ENCODE data around the gene ZNF582. TPM values are rescaled to one million over a fixed set of nuclear protein-coding genes. Genes with fewer than 3 reads are reported as not detected.

ZNF582 gene
- total and polyA plus RNA-seq, 2 donors (not counting 1 experiment from before 2014, with no cell fraction given), result 4.8 to 10.0 TPM

DNA sequence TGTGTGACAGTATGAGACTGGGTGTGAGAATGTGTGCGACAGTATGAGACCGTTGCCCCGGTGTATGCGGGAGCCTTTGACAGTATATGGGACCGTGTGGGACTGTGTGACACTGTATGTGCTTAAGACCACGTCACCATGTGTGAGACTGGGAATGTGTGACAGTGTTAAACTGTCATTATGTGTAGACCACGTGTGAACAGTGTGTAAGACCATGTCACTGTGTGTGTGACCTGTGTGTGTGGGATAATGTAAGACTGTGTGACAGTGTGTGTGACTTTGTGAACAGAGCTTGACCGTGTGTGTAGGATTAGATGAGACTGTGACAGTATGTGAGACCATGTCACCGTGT, 11.3 kb upstream of the ZNF582 start:
- ChIA-PET POLR2A (interaction anchor here (1.6 to 1.8 kb wide), 2 partner anchors 11 to 90 kb away, joined by 6 read pairs; partner anchors contain the start of genes ZNF582 and ZSCAN5A), CTCF (no interaction called here)
- H2AFZ ChIP-seq (ENCODE audit: insufficient read depth, low read depth, low read length, poor library complexity, severe bottlenecking), result peak overlapping the region; percentile 97
- peak overlapping the region; percentile 92 for H3K4me3 Mint-ChIP-seq
- H3K79me2 ChIP-seq (ENCODE audit: control insufficient read depth, insufficient read depth, low read length), result peaks cover 31% of the 10 kb centered on the region
- peaks cover 14 to 19% of the 10 kb centered on the region in 2 donors for H3K4me1 ChIP-seq (ENCODE audit: control insufficient read depth in 2 of 2, insufficient read depth in 2 of 2, low read length in 2 of 2)
- no peaks in the 10 kb centered on the region for H3K27me3 Mint-ChIP-seq
- H3K9ac ChIP-seq (ENCODE audit: low read length), result peak overlapping the region; percentile 85
- WGBS (ENCODE audit: insufficient coverage), result 81% methylated on average over 9 of the region's 9 CpGs
- peak overlapping the region; percentile 75 to 97 (median 84) for H3K4me3 ChIP-seq (ENCODE audit: control extremely low read depth in 1 of 5, extremely low read depth in 1 of 5, insufficient read depth in 1 of 5, low read depth in 2 of 5, low read length in 4 of 5)
- no peaks in the 10 kb centered on the region for H4K20me1 ChIP-seq (ENCODE audit: control insufficient read depth, insufficient read depth, low read length, poor library complexity, severe bottlenecking)
- no peaks in the 10 kb centered on the region for H3K27me3 ChIP-seq (replicated peaks in 1 of 4; ENCODE audit: control extremely low read depth in 1 of 4, control insufficient read depth in 3 of 4, insufficient read depth in 4 of 4, low read length in 3 of 4)
- peaks cover 17 to 35% (median 28%) of the 10 kb centered on the region in 3 donors for H3K9me3 ChIP-seq (ENCODE audit: control extremely low read depth in 1 of 3, control insufficient read depth in 2 of 3, insufficient read depth in 1 of 3, low read length in 2 of 3)
- H3K4me1 Mint-ChIP-seq, result peaks cover 24% of the 10 kb centered on the region
- intact Hi-C loops (cut with micrococcal nuclease), result loop anchor here (1.0 to 5.0 kb wide), 8 partner anchors 11 to 788 kb away; partner anchors contain the start of genes ZNF264, ZNF470, ZNF471 and ZNF582
- peak overlapping the region; percentile 92 for H3K27ac Mint-ChIP-seq
- peak overlapping the region; percentile 81 for H3K4me2 ChIP-seq (replicated peaks; ENCODE audit: low read depth, low read length, poor library complexity, severe bottlenecking)
- peak overlapping the region; percentile 90 to 92 for H3K27ac ChIP-seq (ENCODE audit: low read length in 2 of 2)
- ATAC-seq (ENCODE audit: low read depth) (no peak), DNase-seq (no peak)
- peaks cover 13 to 28% of the 10 kb centered on the region in 2 experiments for H3K36me3 ChIP-seq (replicated peaks in 1 of 2; ENCODE audit: control extremely low read depth in 1 of 2, control insufficient read depth in 1 of 2, extremely low read depth in 1 of 2, insufficient read depth in 2 of 2, low read length in 1 of 2)
- peaks cover 27% of the 10 kb centered on the region for H3K9me3 Mint-ChIP-seq (ENCODE audit: insufficient read depth)
- TF ChIP-seq CTCF (IDR thresholded peaks at IDR 0.05), result no peak
- no peak for TF ChIP-seq EZH2 (IDR thresholded peaks at IDR 0.05; ENCODE audit: borderline replicate concordance, insufficient read depth, low read depth, low read length, poor library complexity, severe bottlenecking)

Measured in B cell (primary cell).